Smooth muscle cell (in vitro differentiated cells): ENCODE measurements around the gene GPR37L1. TPM values are rescaled to one million over a fixed set of nuclear protein-coding genes. Genes with fewer than 3 reads are reported as not detected.

Experiments
- DNase-seq: peaks from one replicate; lab custom pipeline; 2025; ENCODE audit not compliant: unreplicated experiment; lab: John Stamatoyannopoulos, UW
- H2AFZ ChIP-seq: fragments of 200-600 bp; sonication (generic); 2 replicates; pipeline ENCODE4 v1.6.0; 2016; ENCODE audit warnings: antibody characterized with exemption, low read depth, mild to moderate bottlenecking
- H3F3A ChIP-seq: fragments of 200-600 bp; sonication (generic); 2 replicates; pipeline ENCODE4 v1.6.0; 2017; ENCODE audit warnings: antibody characterized with exemption, low read depth
- H3K27ac ChIP-seq: fragments of 200-600 bp; sonication (generic); 2 replicates; pipeline ENCODE4 v1.5.1; 2016; ENCODE audit warnings: low read depth, mild to moderate bottlenecking
- H3K27me3 ChIP-seq: fragments of 200-600 bp; sonication (generic); 2 replicates; pipeline ENCODE4 v1.6.1; 2016; ENCODE audit warnings: low read depth, mild to moderate bottlenecking
- H3K36me3 ChIP-seq: fragments of 200-600 bp; sonication (generic); 2 replicates; pipeline ENCODE4 v1.5.1; 2016; ENCODE audit warnings: low read depth
- H3K4me1 ChIP-seq: fragments of 200-600 bp; sonication (generic); 2 replicates; pipeline ENCODE4 v1.5.1; 2016; ENCODE audit warnings: low read depth
- H3K4me2 ChIP-seq: fragments of 200-600 bp; sonication (generic); 2 replicates; pipeline ENCODE4 v1.6.0; 2016; ENCODE audit warnings: mild to moderate bottlenecking
- H3K4me3 ChIP-seq: fragments of 200-600 bp; sonication (generic); 2 replicates; pipeline ENCODE4 v1.5.1; 2016; ENCODE audit warnings: mild to moderate bottlenecking
- H3K79me2 ChIP-seq: fragments of 200-600 bp; sonication (generic); 2 replicates; pipeline ENCODE4 v1.6.0; 2016; ENCODE audit warnings: low read depth, mild to moderate bottlenecking
- H3K9ac ChIP-seq: fragments of 200-600 bp; sonication (generic); 2 replicates; pipeline ENCODE4 v1.6.0; 2016; ENCODE audit warnings: low read depth
- H3K9me3 ChIP-seq: fragments of 200-600 bp; sonication (generic); replicated peaks from 2 replicates; pipeline ENCODE4 v1.5.1; 2016; ENCODE audit warnings: low read depth
- H4K20me1 ChIP-seq: fragments of 200-600 bp; sonication (generic); 2 replicates; pipeline ENCODE4 v1.6.0; 2016; ENCODE audit warnings: low read depth
- WGBS: methylation state at CpG from one replicate; pipeline ENCODE4 v1.1.7; 2016; ENCODE audit warnings: low lambda C conversion rate; 5-methylcytosine and 5-hydroxymethylcytosine counted together
- polyA plus RNA-seq: library from polyadenylated mRNA; unstranded; fragments of >200 nt; fragmentation: Nextera tagmentation; extraction: Ambion mirVana; gene quantifications from 2 replicates; pipeline ENCODE4 v1.2.1, GENCODE V29; 2016
- total RNA-seq: library from RNA; depleted of rRNA; stranded (reverse); fragments of >200 nt; gene quantifications from 2 replicates; pipeline ENCODE4 v1.2.3, GENCODE V29; 2014
- TF ChIP-seq, protein P1 (sequence below): fragments of 200-600 bp; sonication (generic); IDR thresholded peaks from 2 replicates; pipeline ENCODE4 v1.5.1; 2017; ENCODE audit warnings: borderline replicate concordance, mild to moderate bottlenecking, antibody characterized with exemption; ENCODE audit not compliant: insufficient read depth, poor library complexity, severe bottlenecking

Gene GPR37L1
- total and polyA plus RNA-seq, 2 experiments from 2014 or later: not detected

GRCh38 chr1:202154148-202154765 lies 31.5 kb downstream of the GPR37L1 start:
- H3K9ac ChIP-seq: no peak overlapping the region
- H3K27ac ChIP-seq: no peak overlapping the region
- no peak overlapping the region for H2AFZ ChIP-seq
- no peak overlapping the region for H3K4me2 ChIP-seq
- H3K9me3 ChIP-seq: no peaks in the 10 kb centered on the region
- H4K20me1 ChIP-seq: no peaks in the 10 kb centered on the region
- peaks cover 2% of the 10 kb centered on the region for H3K4me1 ChIP-seq
- H3K27me3 ChIP-seq: no peaks in the 10 kb centered on the region
- TF ChIP-seq, protein P1, sequence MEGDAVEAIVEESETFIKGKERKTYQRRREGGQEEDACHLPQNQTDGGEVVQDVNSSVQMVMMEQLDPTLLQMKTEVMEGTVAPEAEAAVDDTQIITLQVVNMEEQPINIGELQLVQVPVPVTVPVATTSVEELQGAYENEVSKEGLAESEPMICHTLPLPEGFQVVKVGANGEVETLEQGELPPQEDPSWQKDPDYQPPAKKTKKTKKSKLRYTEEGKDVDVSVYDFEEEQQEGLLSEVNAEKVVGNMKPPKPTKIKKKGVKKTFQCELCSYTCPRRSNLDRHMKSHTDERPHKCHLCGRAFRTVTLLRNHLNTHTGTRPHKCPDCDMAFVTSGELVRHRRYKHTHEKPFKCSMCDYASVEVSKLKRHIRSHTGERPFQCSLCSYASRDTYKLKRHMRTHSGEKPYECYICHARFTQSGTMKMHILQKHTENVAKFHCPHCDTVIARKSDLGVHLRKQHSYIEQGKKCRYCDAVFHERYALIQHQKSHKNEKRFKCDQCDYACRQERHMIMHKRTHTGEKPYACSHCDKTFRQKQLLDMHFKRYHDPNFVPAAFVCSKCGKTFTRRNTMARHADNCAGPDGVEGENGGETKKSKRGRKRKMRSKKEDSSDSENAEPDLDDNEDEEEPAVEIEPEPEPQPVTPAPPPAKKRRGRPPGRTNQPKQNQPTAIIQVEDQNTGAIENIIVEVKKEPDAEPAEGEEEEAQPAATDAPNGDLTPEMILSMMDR: no peak
- no peak overlapping the region for H3K4me3 ChIP-seq
- no peaks in the 10 kb centered on the region for H3K79me2 ChIP-seq
- H3F3A ChIP-seq: no peaks in the 10 kb centered on the region
- no peaks in the 10 kb centered on the region for H3K36me3 ChIP-seq
- no peak for DNase-seq
- WGBS: 88% methylated on average over 10 of the region's 10 CpGs

DNA sequence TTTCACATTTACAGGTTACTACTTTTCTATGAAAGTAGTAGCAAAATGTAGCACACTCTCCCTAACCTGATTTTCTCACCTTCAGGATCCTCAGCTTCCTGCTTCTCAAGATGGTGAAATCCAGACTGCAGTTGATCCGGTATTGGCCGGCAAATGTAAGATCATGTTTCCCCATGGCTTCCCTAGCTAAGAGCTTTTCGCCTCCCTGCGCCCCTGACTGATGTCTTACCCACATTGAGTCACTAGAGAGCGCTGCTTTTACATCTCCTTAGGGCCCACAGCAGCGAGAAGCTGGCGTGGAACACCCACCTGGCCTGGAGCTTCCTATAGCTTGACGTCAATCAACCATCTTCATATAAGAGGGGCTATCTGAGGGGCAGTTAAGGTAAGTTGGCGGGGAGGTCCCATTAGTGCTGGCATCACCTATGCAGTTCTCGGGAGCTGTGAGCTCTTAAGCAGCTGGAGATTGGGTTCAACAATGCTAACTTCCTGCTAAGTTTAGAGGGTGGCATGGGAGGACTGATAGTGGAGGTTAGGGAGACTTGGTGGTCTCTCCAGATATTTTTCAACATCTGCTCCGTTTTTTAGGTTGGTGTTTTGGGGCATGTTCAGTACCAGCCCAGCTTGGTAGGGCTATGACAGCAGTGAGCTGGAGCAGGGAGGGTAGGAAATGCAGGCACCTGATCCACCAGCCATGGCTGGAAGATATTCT lies 32.2 kb downstream of the GPR37L1 start:
- Histone ChIP-seq H3K4me1 (no peaks in the 10 kb centered on the region), H3K4me3 (no peak overlapping the region), H3F3A (no peaks in the 10 kb centered on the region), H2AFZ (no peak overlapping the region), H3K27ac (no peak overlapping the region), H3K9me3 (no peaks in the 10 kb centered on the region), H3K36me3 (no peaks in the 10 kb centered on the region), H3K4me2 (no peak overlapping the region), H3K27me3 (no peaks in the 10 kb centered on the region), H4K20me1 (no peaks in the 10 kb centered on the region), H3K9ac (no peak overlapping the region), H3K79me2 (no peaks in the 10 kb centered on the region)
- DNase-seq: no peak
- 26% methylated on average over 11 of the region's 11 CpGs for WGBS
- TF ChIP-seq, protein P1: peak; percentile 35

GRCh38 chr1:202155478-202156021 lies 32.8 kb downstream of the GPR37L1 start:
- no peak overlapping the region for H2AFZ ChIP-seq
- no peak for DNase-seq
- no peak overlapping the region for H3K4me3 ChIP-seq
- no peak overlapping the region for H3K27ac ChIP-seq
- H3K27me3 ChIP-seq: no peaks in the 10 kb centered on the region
- H3K9ac ChIP-seq: no peak overlapping the region
- H3K36me3 ChIP-seq: no peaks in the 10 kb centered on the region
- H3K79me2 ChIP-seq: no peaks in the 10 kb centered on the region
- no peaks in the 10 kb centered on the region for H3K4me1 ChIP-seq
- H3F3A ChIP-seq: no peaks in the 10 kb centered on the region
- no peak overlapping the region for H3K4me2 ChIP-seq
- H3K9me3 ChIP-seq: no peaks in the 10 kb centered on the region
- 58% methylated on average over 8 of the region's 8 CpGs for WGBS
- H4K20me1 ChIP-seq: no peaks in the 10 kb centered on the region
- TF ChIP-seq, protein P1: no peak
